ENCODE measurements around the gene HSPB9. TPM values are rescaled to one million over a fixed set of nuclear protein-coding genes. Genes with fewer than 3 reads are reported as not detected.
A peak's percentile ranks its signal among the peaks of the same experiment; 100 is the strongest.

HSPB9 gene
- total RNA-seq, 1 experiment from 2014 or later = not detected

DNA sequence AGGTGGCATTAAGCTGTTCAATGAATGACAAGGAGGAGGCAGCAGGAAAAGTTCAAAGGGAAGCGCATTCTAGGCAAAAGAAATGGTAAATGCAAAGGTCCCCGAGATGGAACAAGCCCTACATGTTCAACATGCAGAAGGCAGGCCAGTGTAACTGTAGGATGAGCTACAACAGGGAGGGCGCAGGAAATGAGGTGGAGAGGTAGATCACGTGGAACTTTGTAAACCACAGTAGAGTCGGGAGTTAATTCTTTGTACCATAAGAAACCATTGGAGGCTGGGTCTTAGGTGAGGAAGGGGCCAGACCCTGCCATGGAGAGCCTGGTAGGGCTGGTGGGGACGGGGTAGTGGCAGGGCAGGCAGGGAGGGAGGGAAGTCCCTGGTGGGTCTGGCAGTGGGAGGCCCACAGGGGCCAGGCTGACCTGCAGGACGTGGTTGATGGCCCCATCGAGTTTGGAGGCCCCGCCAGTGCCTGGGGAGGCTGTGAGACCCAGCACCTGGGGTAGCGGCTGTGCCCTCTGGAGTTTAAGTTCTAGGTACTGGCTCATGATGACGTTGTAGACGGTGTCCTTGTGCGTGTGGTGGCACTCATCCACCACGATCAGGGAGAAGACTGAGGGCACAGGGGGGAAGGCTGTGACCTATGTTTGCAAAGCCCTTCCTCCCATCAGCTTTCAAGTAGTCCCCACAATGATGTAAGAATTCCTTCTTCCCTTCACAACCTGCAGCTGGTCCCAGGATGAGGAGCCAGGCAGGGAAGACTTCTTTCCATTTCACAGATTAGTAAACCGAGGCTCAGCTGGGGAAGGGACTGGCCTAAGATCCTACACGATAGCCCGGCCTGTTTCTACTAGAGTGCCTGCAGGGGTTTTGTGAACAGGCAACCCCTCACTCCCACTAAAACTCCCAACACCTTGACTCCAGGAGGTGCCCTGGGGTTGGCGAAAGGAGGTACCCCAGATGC, 12.0 kb upstream of the HSPB9 start:
- H3K27me3 ChIP-seq (replicated peaks; ENCODE audit: insufficient read depth, low read depth, low read length, poor library complexity) = no peaks in the 10 kb centered on the region
- H3K27ac ChIP-seq (ENCODE audit: low read depth, low read length, poor library complexity, severe bottlenecking) = no peak overlapping the region
- peaks cover 2% of the 10 kb centered on the region for H3K36me3 ChIP-seq (ENCODE audit: insufficient read depth, low read length, poor library complexity, severe bottlenecking)
- no peaks in the 10 kb centered on the region for H3K4me1 ChIP-seq (ENCODE audit: insufficient read depth, low read length, poor library complexity, severe bottlenecking)
- ChIA-PET POLR2A (ENCODE audit: low non-redundant PET) (no interaction called here), CTCF (no interaction called here)
- no peak overlapping the region for H3K4me3 ChIP-seq (ENCODE audit: low read depth, low read length, poor library complexity, severe bottlenecking)
- no peaks in the 10 kb centered on the region for H3K9me3 ChIP-seq (ENCODE audit: low read depth, low read length, poor library complexity, severe bottlenecking)
- TF ChIP-seq EZH2 (IDR thresholded peaks at IDR 0.05; ENCODE audit: borderline replicate concordance, low read depth, low read length, poor library complexity, severe bottlenecking) = no peak
- TF ChIP-seq, protein P1, sequence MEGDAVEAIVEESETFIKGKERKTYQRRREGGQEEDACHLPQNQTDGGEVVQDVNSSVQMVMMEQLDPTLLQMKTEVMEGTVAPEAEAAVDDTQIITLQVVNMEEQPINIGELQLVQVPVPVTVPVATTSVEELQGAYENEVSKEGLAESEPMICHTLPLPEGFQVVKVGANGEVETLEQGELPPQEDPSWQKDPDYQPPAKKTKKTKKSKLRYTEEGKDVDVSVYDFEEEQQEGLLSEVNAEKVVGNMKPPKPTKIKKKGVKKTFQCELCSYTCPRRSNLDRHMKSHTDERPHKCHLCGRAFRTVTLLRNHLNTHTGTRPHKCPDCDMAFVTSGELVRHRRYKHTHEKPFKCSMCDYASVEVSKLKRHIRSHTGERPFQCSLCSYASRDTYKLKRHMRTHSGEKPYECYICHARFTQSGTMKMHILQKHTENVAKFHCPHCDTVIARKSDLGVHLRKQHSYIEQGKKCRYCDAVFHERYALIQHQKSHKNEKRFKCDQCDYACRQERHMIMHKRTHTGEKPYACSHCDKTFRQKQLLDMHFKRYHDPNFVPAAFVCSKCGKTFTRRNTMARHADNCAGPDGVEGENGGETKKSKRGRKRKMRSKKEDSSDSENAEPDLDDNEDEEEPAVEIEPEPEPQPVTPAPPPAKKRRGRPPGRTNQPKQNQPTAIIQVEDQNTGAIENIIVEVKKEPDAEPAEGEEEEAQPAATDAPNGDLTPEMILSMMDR (conservative IDR thresholded peaks at IDR 0.05; ENCODE audit: low read depth, low read length) = no peak
- DNase-seq (ENCODE audit: low spot score) = no peak
- intact Hi-C loops (cut with micrococcal nuclease; ENCODE audit: unreplicated experiment) = no loop called here
- BruUV-seq (replicated peaks) = no TSS peak

DNA sequence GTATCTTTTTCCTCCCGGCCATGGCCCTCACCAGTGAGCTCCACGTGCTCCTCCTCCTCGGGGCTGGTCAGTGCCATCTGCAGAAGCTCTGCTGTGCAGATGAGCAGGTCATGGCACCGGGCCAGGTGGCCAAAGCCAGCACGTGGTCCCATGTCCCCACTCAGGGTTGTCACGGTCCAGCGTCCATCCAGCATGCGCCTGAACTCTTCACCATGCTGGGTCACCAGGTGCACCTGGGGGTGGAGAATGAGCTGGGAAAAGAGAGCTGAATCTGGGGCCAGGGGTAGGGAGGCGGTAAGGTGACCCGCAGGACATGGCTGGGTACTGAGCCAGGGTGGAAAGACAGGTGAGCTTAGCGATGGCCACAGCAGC, 11.4 kb upstream of the HSPB9 start:
- ChIA-PET POLR2A (ENCODE audit: low non-redundant PET) (no interaction called here), CTCF (no interaction called here)
- no peaks in the 10 kb centered on the region for H3K27me3 ChIP-seq (replicated peaks; ENCODE audit: insufficient read depth, low read depth, low read length, poor library complexity)
- peaks cover 7% of the 10 kb centered on the region for H3K36me3 ChIP-seq (ENCODE audit: insufficient read depth, low read length, poor library complexity, severe bottlenecking)
- no peaks in the 10 kb centered on the region for H3K9me3 ChIP-seq (ENCODE audit: low read depth, low read length, poor library complexity, severe bottlenecking)
- no peak for DNase-seq (ENCODE audit: low spot score)
- TF ChIP-seq, protein P1 (conservative IDR thresholded peaks at IDR 0.05; ENCODE audit: low read depth, low read length) = no peak
- no peak for TF ChIP-seq EZH2 (IDR thresholded peaks at IDR 0.05; ENCODE audit: borderline replicate concordance, low read depth, low read length, poor library complexity, severe bottlenecking)
- H3K27ac ChIP-seq (ENCODE audit: low read depth, low read length, poor library complexity, severe bottlenecking) = no peak overlapping the region
- no peaks in the 10 kb centered on the region for H3K4me1 ChIP-seq (ENCODE audit: insufficient read depth, low read length, poor library complexity, severe bottlenecking)
- intact Hi-C loops (cut with micrococcal nuclease; ENCODE audit: unreplicated experiment) = no loop called here
- BruUV-seq (replicated peaks) = no TSS peak
- no peak overlapping the region for H3K4me3 ChIP-seq (ENCODE audit: low read depth, low read length, poor library complexity, severe bottlenecking)

DNA sequence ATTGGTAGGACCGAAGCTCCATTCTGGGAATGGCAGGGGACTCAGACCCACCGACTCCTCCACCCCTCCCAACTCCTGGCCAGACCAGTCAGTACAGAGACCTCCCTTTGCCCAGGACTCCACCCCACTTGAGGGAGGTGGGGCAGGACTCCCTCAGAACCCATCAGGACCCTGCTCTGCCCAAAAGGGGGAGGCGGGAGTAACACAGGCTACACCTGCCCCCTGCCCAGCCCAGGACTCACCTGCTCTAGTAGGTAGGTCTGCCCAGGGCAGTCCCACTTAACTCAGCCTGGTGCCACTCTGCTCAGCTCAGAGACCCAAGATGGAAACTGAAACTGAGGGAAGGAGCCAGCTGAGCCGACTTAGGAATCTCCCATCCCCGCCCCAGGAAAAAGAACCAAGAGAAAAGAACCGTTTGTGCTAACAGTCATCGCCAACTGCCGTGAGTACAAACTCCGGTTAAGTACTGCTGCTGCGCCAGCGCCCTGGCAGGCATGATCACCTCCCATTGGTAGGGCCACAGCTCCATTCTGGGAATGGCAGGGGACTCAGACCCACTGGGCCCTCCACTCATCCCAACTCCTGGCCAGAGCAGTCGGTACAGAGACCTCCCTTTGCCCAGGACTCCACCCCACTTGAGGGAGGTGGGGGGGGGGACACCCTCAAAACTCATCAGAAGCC, 10.6 kb upstream of the HSPB9 start:
- Histone ChIP-seq H3K4me1 (ENCODE audit: insufficient read depth, low read length, poor library complexity, severe bottlenecking) (no peaks in the 10 kb centered on the region), H3K27ac (ENCODE audit: low read depth, low read length, poor library complexity, severe bottlenecking) (no peak overlapping the region), H3K9me3 (ENCODE audit: low read depth, low read length, poor library complexity, severe bottlenecking) (no peaks in the 10 kb centered on the region), H3K4me3 (ENCODE audit: low read depth, low read length, poor library complexity, severe bottlenecking) (peak overlapping the region; percentile 42), H3K27me3 (replicated peaks; ENCODE audit: insufficient read depth, low read depth, low read length, poor library complexity) (no peaks in the 10 kb centered on the region), H3K36me3 (ENCODE audit: insufficient read depth, low read length, poor library complexity, severe bottlenecking) (peaks cover 10% of the 10 kb centered on the region)
- intact Hi-C loops (cut with micrococcal nuclease; ENCODE audit: unreplicated experiment) = no loop called here
- DNase-seq (ENCODE audit: low spot score) = peak; percentile 11
- no TSS peak for BruUV-seq (replicated peaks)
- ChIA-PET POLR2A (ENCODE audit: low non-redundant PET) (no interaction called here), CTCF (no interaction called here)
- TF ChIP-seq, protein P1 (conservative IDR thresholded peaks at IDR 0.05; ENCODE audit: low read depth, low read length) = no peak
- TF ChIP-seq EZH2 (IDR thresholded peaks at IDR 0.05; ENCODE audit: borderline replicate concordance, low read depth, low read length, poor library complexity, severe bottlenecking) = no peak
